Ureter (tissue), 1 donor: ENCODE data around the gene PSMA7. TPM values are rescaled to one million over a fixed set of nuclear protein-coding genes. Genes with fewer than 3 reads are reported as not detected.

ENCODE experiments used
- DNase-seq: peaks from one replicate; pipeline ENCODE4 v3.0.0-alpha.2; 2020; ENCODE audit warnings: low spot score
- total RNA-seq: library from RNA; stranded (reverse); gene quantifications from one replicate; pipeline ENCODE4 v1.2.4, GENCODE V29; 2023
- donor health status: DM: yes; HTN: yes; CAD: no.

Gene PSMA7
- total RNA-seq, 1 donor from 2014 or later: 181 TPM

- DNase-seq: no peak
Observed at GRCh38 chr20:62171245-62171644, 28.1 kb upstream of the PSMA7 start.

- no peak for DNase-seq
Observed at GRCh38 chr20:62170536-62170935, 27.3 kb upstream of the PSMA7 start.

GRCh38 chr20:62168890-62169435, 25.8 kb upstream of the PSMA7 start:
- DNase-seq: no peak

- no peak for DNase-seq
Observed at GRCh38 chr20:62168061-62168460, 24.9 kb upstream of the PSMA7 start.

GRCh38 chr20:62167474-62167873, 24.3 kb upstream of the PSMA7 start:
- DNase-seq: no peak

GRCh38 chr20:62165762-62166399, 22.7 kb upstream of the PSMA7 start:
- DNase-seq: no peak

- no peak for DNase-seq
Observed at GRCh38 chr20:62164879-62165761, 21.9 kb upstream of the PSMA7 start.

GRCh38 chr20:62163986-62164762, 21.0 kb upstream of the PSMA7 start:
- no peak for DNase-seq

GRCh38 chr20:62163485-62163865, 20.3 kb upstream of the PSMA7 start:
- DNase-seq: no peak

GRCh38 chr20:62162765-62163484, 19.7 kb upstream of the PSMA7 start:
- DNase-seq: no peak

- no peak for DNase-seq
Observed at GRCh38 chr20:62161347-62161746, 18.2 kb upstream of the PSMA7 start.

- no peak for DNase-seq
Observed at GRCh38 chr20:62160876-62161275, 17.7 kb upstream of the PSMA7 start.

GRCh38 chr20:62160253-62160652, 17.1 kb upstream of the PSMA7 start:
- DNase-seq: no peak

- no peak for DNase-seq
Observed at GRCh38 chr20:62159839-62160238, 16.6 kb upstream of the PSMA7 start.

GRCh38 chr20:62159052-62159451, 15.9 kb upstream of the PSMA7 start:
- DNase-seq: no peak

- no peak for DNase-seq
Observed at GRCh38 chr20:62158541-62158940, 15.3 kb upstream of the PSMA7 start.

GRCh38 chr20:62158088-62158400, 14.8 kb upstream of the PSMA7 start:
- DNase-seq: no peak

- DNase-seq: no peak
Observed at GRCh38 chr20:62157387-62158087, 14.3 kb upstream of the PSMA7 start.

GRCh38 chr20:62156592-62157386, 13.6 kb upstream of the PSMA7 start:
- DNase-seq: no peak

GRCh38 chr20:62156254-62156556, 13.0 kb upstream of the PSMA7 start:
- no peak for DNase-seq
